Bronchial epithelial cell (primary cell): Measurements from ENCODE around the gene S100P. TPM values are rescaled to one million over a fixed set of nuclear protein-coding genes. Genes with fewer than 3 reads are reported as not detected.
"Not testable (repeated sequence)": the region's sequence is repeated elsewhere in the genome, so short reads cannot be mapped to it uniquely, and the experiment has no call there.

Experiments
- DNase-seq: peaks from one replicate; pipeline ENCODE4 v3.0.0-alpha.2; 2010; ENCODE audit warnings: low read depth
- FAIRE-seq: peaks from 2 replicates; lab custom pipeline; 2011; peaks lifted over from hg19 to GRCh38; lab: Jason Lieb, UNC
- H3K27me3 ChIP-seq: 2 replicates; pipeline ENCODE4 v1.5.1; 2011; ENCODE audit warnings: low read length; ENCODE audit not compliant: control insufficient read depth, insufficient read depth
- H3K36me3 ChIP-seq: 2 replicates; pipeline ENCODE4 v1.5.1; 2011; ENCODE audit warnings: low read length; ENCODE audit not compliant: control insufficient read depth, insufficient read depth
- H3K4me3 ChIP-seq: 2 replicates; pipeline ENCODE4 v1.5.1; 2011; ENCODE audit warnings: mild to moderate bottlenecking, low read depth, low read length, control low read depth
- total RNA-seq: library from RNA; depleted of rRNA; stranded (reverse); fragments of >200 nt; gene quantifications from 2 replicates; pipeline ENCODE4 v1.2.1, GENCODE V29; 2014
- TF ChIP-seq, protein P1 (sequence below): IDR thresholded peaks from 2 replicates; pipeline ENCODE4 v1.5.1; 2011; ENCODE audit warnings: mild to moderate bottlenecking, moderate library complexity, low read length, control low read depth, inconsistent platforms; ENCODE audit not compliant: insufficient read depth, severe bottlenecking

The S100P gene
- total RNA-seq, 1 donor from 2014 or later, result 641 TPM

GRCh38 chr4:6721121-6721520 is 27.4 kb downstream of the S100P start:
- FAIRE-seq (no peak), DNase-seq (no peak)
- Histone ChIP-seq H3K36me3 (no peaks in the 10 kb centered on the region), H3K27me3 (no peaks in the 10 kb centered on the region), H3K4me3 (no peak overlapping the region)
- TF ChIP-seq, protein P1, sequence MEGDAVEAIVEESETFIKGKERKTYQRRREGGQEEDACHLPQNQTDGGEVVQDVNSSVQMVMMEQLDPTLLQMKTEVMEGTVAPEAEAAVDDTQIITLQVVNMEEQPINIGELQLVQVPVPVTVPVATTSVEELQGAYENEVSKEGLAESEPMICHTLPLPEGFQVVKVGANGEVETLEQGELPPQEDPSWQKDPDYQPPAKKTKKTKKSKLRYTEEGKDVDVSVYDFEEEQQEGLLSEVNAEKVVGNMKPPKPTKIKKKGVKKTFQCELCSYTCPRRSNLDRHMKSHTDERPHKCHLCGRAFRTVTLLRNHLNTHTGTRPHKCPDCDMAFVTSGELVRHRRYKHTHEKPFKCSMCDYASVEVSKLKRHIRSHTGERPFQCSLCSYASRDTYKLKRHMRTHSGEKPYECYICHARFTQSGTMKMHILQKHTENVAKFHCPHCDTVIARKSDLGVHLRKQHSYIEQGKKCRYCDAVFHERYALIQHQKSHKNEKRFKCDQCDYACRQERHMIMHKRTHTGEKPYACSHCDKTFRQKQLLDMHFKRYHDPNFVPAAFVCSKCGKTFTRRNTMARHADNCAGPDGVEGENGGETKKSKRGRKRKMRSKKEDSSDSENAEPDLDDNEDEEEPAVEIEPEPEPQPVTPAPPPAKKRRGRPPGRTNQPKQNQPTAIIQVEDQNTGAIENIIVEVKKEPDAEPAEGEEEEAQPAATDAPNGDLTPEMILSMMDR, result no peak

DNA sequence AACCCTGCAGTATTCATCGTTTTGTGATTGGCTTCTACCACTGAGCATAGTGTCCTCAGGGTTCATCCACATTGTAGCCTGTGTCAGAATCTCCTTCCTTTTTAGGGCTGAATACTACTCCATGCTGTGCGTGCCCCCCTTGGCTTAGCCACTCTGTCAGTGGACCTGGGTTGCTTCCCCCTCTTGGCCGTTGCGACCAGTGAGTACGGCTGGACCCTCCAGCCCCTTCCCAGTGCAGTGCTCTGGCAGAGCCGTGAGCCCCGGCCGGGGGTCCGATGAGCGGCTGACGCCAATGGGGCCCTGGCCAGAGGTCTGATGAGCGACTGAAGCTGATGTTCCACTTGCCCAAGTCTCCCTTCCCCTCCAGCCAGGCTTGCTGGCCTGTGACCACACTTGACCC is 29.2 kb downstream of the S100P start:
- Histone ChIP-seq H3K4me3 (no peak overlapping the region), H3K27me3 (no peaks in the 10 kb centered on the region), H3K36me3 (no peaks in the 10 kb centered on the region)
- DNase-seq (no peak), FAIRE-seq (no peak)
- TF ChIP-seq, protein P1, result no peak

- Histone ChIP-seq H3K4me3 (no peak overlapping the region), H3K36me3 (no peaks in the 10 kb centered on the region), H3K27me3 (no peaks in the 10 kb centered on the region)
- TF ChIP-seq, protein P1, result no peak
- no peak for DNase-seq
- FAIRE-seq, result no peak
These were observed 30.2 kb downstream of the S100P start for GRCh38 chr4:6723851-6724250.

- H3K4me3 ChIP-seq, result no peak overlapping the region
- FAIRE-seq (no peak), DNase-seq (no peak)
- no peaks in the 10 kb centered on the region for H3K36me3 ChIP-seq
- H3K27me3 ChIP-seq, result no peaks in the 10 kb centered on the region
- TF ChIP-seq, protein P1, result no peak
These were observed 30.9 kb downstream of the S100P start for GRCh38 chr4:6724421-6725111.

- not testable (repeated sequence) for DNase-seq, H3K27me3 ChIP-seq, H3K36me3 ChIP-seq, H3K4me3 ChIP-seq
- FAIRE-seq, result peak; percentile 99
These were observed 31.8 kb downstream of the S100P start for GRCh38 chr4:6725427-6725961.

GRCh38 chr4:6727081-6727942 is 33.6 kb downstream of the S100P start:
- no peak for FAIRE-seq
- Histone ChIP-seq H3K36me3 (no peaks in the 10 kb centered on the region), H3K4me3 (no peak overlapping the region), H3K27me3 (no peaks in the 10 kb centered on the region)
- TF ChIP-seq, protein P1, result no peak
- no peak for DNase-seq
